Stimulated activated CD8-positive, alpha-beta memory T cell treated with anti-CD3 and anti-CD28 coated beads, Interleukin-12 subunit alpha, Interleukin-12 subunit beta, amount 100 ng/mL, for 4 hours (primary cell): Measurements from ENCODE around the gene TBX4.
"Not testable (repeated sequence)": the region's sequence is repeated elsewhere in the genome, so short reads cannot be mapped to it uniquely, and the experiment has no call there.

Source experiments
- DNase-seq: peaks from one replicate; pipeline ENCODE4 v3.0.0-alpha.2; 2020; ENCODE audit warnings: low read depth

The TBX4 gene

GRCh38 chr17:61429274-61429673, 22.9 kb upstream of the TBX4 start:
- DNase-seq = no peak

DNA sequence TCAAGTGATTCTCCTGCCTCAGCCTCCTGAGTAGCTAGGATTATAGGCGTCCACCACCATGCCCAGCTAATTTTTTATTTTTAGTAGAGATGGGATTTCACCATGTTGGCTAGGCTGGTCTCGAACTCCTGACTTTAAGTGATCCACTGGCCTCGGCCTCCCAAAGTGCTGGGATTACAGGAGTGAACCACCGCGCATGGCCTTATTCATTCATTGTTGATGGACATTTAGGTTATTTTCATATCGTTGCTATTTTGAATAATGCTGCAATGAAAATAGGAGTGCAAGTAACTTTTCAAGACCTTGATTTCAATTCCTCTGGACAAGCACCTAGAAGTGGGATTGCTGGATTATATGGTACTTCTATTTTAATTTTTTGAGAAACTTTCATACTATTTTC, 22.4 kb upstream of the TBX4 start:
- DNase-seq = not testable (repeated sequence)

GRCh38 chr17:61431594-61432311, 20.5 kb upstream of the TBX4 start:
- DNase-seq = no peak

DNA sequence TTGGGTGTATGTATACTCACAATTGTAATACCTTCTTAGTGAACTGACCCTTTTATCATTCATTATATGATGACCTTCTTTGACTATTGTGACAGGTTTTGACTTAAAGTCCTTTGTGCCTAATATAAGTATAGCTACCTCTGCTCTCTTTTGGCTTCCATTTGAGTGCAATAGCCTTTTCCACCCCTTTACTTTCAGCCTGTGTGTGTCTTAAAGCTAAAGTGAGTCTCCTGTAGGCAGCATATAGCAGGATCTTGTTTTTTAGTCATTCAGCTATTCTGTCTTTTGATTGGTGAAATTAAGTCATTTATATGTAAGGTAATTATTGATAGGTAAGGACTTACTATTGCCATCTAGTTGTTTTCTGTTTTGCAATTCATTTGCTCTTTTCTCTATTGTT, 15.9 kb upstream of the TBX4 start:
- DNase-seq = no peak

DNA sequence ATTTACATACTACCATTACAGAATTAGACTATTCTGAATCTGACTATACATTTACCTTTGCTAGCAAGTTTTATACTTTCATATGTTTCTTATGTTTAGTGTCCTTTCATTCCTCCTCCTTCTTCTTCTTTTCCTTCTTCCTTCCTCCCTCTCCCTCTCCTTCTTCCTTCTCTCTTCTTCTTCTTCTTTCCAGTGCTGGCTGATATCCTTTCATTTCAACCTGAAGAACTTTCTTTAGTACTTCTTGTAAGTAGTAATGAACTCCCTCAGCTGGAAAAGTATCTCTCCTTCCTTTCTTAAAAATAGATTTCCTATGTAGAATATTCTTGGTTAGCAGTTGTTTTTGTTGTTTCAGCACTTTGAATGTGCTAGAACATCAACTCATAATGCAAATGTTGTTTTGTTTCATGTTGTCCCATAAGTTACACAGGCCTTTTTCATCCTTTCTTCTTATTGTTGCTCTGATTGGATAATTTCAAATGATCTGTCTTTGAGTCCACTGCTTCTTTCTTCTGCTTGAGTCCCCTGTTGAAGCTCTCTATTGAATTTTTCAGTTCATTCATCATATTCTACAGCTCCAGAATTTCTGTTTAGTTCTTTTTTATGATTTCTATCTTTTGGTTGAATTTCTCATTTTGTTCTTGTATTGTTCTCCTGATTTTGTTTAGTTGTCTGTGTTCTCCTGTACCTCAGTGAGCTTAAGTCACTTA, 15.1 kb upstream of the TBX4 start:
- no peak for DNase-seq

DNA sequence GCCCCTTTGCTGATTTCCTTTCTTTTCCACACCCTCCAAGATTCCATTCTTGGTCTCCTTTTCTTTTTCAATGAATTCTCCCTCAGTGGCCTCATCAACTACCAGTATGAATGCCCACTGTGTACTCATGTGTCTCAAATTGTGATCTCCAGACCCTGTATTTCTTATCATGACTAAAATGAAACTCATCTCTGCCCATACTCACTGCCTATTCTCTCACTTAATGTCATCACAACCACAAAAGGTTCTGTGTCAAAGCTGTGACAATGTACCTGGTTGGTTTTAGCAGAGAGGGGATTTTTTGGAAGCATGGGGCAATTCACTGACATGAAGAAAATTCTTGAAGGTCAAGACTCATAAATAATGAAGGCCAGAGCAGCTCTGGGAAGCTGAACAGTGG, 11.5 kb upstream of the TBX4 start:
- DNase-seq = no peak

GRCh38 chr17:61441507-61441906, 10.7 kb upstream of the TBX4 start:
- not testable (repeated sequence) for DNase-seq

- DNase-seq = no peak
Observed at GRCh38 chr17:61442136-61442775, 10.0 kb upstream of the TBX4 start.

- no peak for DNase-seq
Observed at GRCh38 chr17:61442878-61443474, 9.2 kb upstream of the TBX4 start.

- no peak for DNase-seq
Observed at GRCh38 chr17:61443475-61443882, 8.7 kb upstream of the TBX4 start.

- DNase-seq = no peak
Observed at GRCh38 chr17:61444075-61444474, 8.1 kb upstream of the TBX4 start.

DNA sequence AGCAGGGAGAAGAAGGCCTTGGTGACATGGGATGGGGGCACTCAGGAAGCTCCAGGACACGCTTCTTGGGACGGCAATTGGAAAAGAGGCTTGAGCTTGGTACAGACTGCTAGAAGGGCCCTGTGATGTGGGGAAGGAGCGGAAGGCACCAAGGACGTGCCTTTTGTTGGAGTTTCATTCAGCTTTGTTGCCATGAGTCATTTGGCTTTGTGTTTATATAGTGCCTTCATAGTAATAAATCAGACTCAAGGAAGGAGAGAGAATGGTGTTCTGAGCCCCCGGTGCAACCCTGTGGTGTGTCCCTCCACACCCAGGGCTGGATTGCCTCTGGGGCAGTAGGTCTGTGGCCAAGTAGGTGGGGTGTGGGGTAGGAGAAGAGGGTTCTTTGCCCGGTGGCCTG, 7.4 kb upstream of the TBX4 start:
- no peak for DNase-seq

DNA sequence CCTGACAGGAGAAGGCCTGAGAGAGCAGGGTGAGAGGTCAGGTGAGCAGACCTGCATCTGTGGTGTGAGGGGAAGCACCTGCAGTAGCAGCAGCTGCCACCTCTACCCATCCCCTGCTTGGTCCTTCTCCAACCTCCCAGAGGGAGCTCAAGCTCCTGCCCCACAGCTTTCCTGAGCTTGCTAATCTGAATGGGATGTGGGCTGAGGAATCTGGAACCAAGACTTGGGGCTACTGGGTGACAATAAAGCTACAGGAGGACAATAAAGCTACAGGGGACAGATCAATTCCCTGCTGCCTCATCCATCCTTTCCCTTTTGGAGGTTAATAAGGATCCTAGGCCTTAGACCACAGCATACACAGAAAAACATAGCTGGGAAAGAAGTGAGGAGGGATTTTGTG, 4.9 kb upstream of the TBX4 start:
- DNase-seq = no peak

DNA sequence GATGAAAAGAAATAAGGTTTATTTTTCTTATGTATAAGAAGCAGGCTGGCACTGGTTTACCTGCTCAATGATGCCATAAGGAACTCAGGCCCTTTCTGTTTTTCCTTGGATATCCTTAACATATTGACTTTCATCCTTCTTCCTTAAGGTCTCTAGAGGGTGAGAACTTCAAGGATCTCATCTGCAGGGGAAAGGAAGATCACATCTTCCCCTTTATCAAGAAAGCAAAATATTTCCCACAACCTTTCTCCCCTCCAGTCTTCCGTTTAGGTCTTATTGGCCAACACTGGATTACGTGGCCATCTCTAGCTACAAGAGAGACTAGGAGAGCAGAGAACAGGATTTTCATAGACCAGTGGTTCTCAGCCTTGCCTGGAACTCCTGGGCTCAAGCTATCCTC, 4.2 kb upstream of the TBX4 start:
- DNase-seq = no peak

- DNase-seq = not testable (repeated sequence)
Observed at GRCh38 chr17:61449140-61449539, 3.1 kb upstream of the TBX4 start.

GRCh38 chr17:61449707-61450640, 2.2 kb upstream of the TBX4 start:
- DNase-seq = no peak

DNA sequence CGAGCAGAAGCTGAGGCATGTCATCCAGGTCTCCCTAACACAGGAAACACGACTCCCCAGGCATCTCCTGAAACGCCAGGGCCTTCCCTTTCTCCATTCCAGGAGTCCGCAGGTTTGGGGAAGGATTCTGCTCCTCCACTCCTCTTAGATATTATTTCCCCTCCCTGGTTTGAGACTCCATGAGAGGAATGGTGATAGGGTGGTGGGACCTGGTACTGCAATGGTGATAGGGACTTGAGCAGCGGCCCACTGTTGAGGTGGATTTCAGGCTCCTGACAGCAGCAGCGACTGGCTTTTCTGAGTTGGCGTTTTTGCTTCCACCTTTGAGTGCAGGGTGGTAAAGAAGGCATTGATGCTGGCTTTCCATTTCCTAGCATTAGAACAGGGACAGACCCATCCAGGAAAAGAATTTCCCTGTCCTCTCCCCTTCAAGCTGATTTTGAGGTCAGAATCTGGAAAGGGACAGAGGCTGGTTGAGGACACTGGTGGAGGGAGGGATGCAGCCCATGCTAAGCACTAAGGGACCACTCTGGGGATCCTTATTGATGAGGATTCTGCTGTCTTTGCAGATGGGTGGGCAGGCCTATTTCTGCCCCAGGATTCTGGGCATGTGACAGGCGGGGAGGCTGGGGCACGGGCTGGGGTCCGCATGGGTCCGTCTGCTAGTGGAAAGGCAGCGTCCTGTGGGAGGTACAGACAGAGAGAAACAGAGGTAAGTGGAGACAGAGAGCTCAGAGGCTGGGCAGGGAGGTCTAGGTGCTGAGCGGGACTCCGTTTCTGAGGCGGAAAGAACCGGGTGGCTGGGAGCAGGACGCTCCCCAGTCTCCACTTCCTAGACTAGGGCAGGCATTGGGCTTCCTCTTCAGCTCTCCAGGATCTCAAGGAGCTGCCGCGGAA, 1.3 kb upstream of the TBX4 start:
- DNase-seq = no peak

GRCh38 chr17:61451538-61452300, 503 bp upstream of the TBX4 start:
- no peak for DNase-seq

GRCh38 chr17:61453566-61454380, 1.6 kb downstream of the TBX4 start:
- DNase-seq = no peak
